ENCODE data around the gene GRPEL1. TPM values are rescaled to one million over a fixed set of nuclear protein-coding genes. Genes with fewer than 3 reads are reported as not detected.

GRPEL1 gene
- total and polyA plus RNA-seq, 2 of the 8 experiments (the other 6 are each of a cell fraction or from before 2014, with no cell fraction given): 13.5 to 39.9 TPM

- Histone ChIP-seq H2BK15ac (ENCODE audit: low read length) (no peak overlapping the region), H3K9ac (replicated peaks in 1 of 4; ENCODE audit: extremely low read depth in 1 of 4, low read depth in 3 of 4, low read length in 3 of 4) (no peak overlapping the region), H2BK20ac (ENCODE audit: low read length) (no peak overlapping the region), H4K5ac (ENCODE audit: insufficient read length, low read depth, low read length) (no peak overlapping the region), H2AK5ac (ENCODE audit: low read depth, low read length) (no peak overlapping the region), H4K8ac (ENCODE audit: extremely low read depth, insufficient read depth, low read length) (no peak overlapping the region; the same call in 1 of the 2 replicates), H3K4me2 (ENCODE audit: insufficient read depth in 1 of 2, low read depth in 2 of 2, low read length in 2 of 2) (no peak overlapping the region), H2BK12ac (ENCODE audit: low read depth, low read length) (no peak overlapping the region), H3K79me1 (ENCODE audit: low read depth, low read length) (peaks cover 35% of the 10 kb centered on the region), H2BK5ac (ENCODE audit: low read depth, low read length) (no peak overlapping the region), H3K4me1 (replicated peaks in 1 of 4; ENCODE audit: control insufficient read depth in 3 of 4, insufficient read depth in 4 of 4, low read length in 3 of 4) (peaks cover 0 to 4% (median 0%) of the 10 kb centered on the region in 4 experiments; a peak in 3 of 7 replicates), H3K4me3 (ENCODE audit: extremely low read depth in 1 of 4, insufficient read depth in 2 of 4, low read depth in 3 of 4, low read length in 4 of 4) (no peak overlapping the region), H3K14ac (ENCODE audit: insufficient read length) (no peak overlapping the region), H2AFZ (ENCODE audit: low read length) (no peak overlapping the region), H4K20me1 (replicated peaks in 1 of 2; ENCODE audit: control insufficient read depth in 1 of 2, insufficient read depth in 2 of 2, low read length in 2 of 2) (peaks cover 7 to 34% of the 10 kb centered on the region in 2 experiments), H2BK120ac (replicated peaks; ENCODE audit: low read depth, low read length) (no peak overlapping the region), H3K18ac (ENCODE audit: extremely low read depth, low read length) (no peak overlapping the region), H3K23me2 (ENCODE audit: low read depth, low read length) (no peaks in the 10 kb centered on the region), H4K91ac (replicated peaks; ENCODE audit: insufficient read length, low read length) (no peak overlapping the region), H3K79me2 (ENCODE audit: control insufficient read depth in 1 of 2, insufficient read depth in 2 of 2, low read length in 2 of 2) (peaks cover 0 to 31% of the 10 kb centered on the region in 2 experiments; a peak in 3 of 4 replicates), H3K23ac (ENCODE audit: insufficient read length) (no peak overlapping the region), H3K36me3 (ENCODE audit: control insufficient read depth in 2 of 4, insufficient read depth in 4 of 4, low read length in 3 of 4) (no peaks in the 10 kb centered on the region), H3K27me3 (replicated peaks in 1 of 4; ENCODE audit: control insufficient read depth in 3 of 4, extremely low read depth in 1 of 4, insufficient read depth in 3 of 4, low read length in 3 of 4) (no peaks in the 10 kb centered on the region), H3K27ac (ENCODE audit: low read depth, low read length) (no peak overlapping the region), H3K4ac (replicated peaks; ENCODE audit: insufficient read length, low read depth, low read length) (no peak overlapping the region), H3K9me3 (ENCODE audit: insufficient read depth in 2 of 2, low read depth in 1 of 2, low read length in 1 of 2) (no peaks in the 10 kb centered on the region), H3K56ac (replicated peaks; ENCODE audit: insufficient read length, low read depth, low read length) (no peak overlapping the region)
- ChIA-PET CTCF (ENCODE audit: partially characterized antibody) (interaction anchor here (0.6 to 2.4 kb wide), 7 partner anchors 9 to 376 kb away, joined by 3 to 13 read pairs (median 3); no protein-coding TSS in a partner anchor), POLR2A (ENCODE audit: partially characterized antibody) (interaction anchor here (0.8 to 1.1 kb wide), 2 partner anchors 10 to 12 kb away, joined by 3 to 5 read pairs; no protein-coding TSS in a partner anchor)
- no peak for DNase-seq (ENCODE audit: low read depth in 1 of 2, low spot score in 2 of 2)
- FAIRE-seq: no peak
- WGBS, 2 experiments (ENCODE audit: extremely low coverage in 1 of 2, insufficient coverage in 1 of 2, insufficient read length in 1 of 2, insufficient replicate concordance in 2 of 2, low coverage in 1 of 2, low lambda C conversion rate in 2 of 2, missing lambda C conversion rate in 1 of 2): 91% methylated on average over 31 of the region's 36 CpGs; no CpG with 5 or more reads in 1 of the 2 experiments
- TF ChIP-seq RBBP5 (IDR thresholded peaks at IDR 0.05; ENCODE audit: borderline replicate concordance, low read depth, low read length) (no peak), GTF2F1 (IDR thresholded peaks at IDR 0.05; ENCODE audit: borderline replicate concordance, low read depth, low read length) (no peak), SIX5 (IDR thresholded peaks at IDR 0.05; ENCODE audit: low read depth, low read length) (no peak)
These were observed 17.3 kb downstream of the GRPEL1 start for GRCh38 chr4:7050481-7051143.
